Cardiac fibroblast (primary cell): Measurements from ENCODE around the gene SIRT2.

ENCODE experiments used
- DNase-seq, 2 donors: peaks; one replicate each; pipeline versions ENCODE4 v3.0.0 to v3.0.0-alpha.2; 2010; ENCODE audit warnings: low read depth in 2 of 2
- H3K4me3 ChIP-seq, 2 donors: replicated peaks in 1 of 2; 1 replicate in 1 of 2; 2 replicates in 1 of 2; pipeline ENCODE4 v1.5.1; 2011; ENCODE audit warnings: low read depth in 2 of 2, low read length in 2 of 2, mild to moderate bottlenecking in 2 of 2, moderate library complexity in 1 of 2
- TF ChIP-seq, protein P1 (sequence below): IDR thresholded peaks from one replicate; pipeline ENCODE4 v1.5.1; 2011; ENCODE audit warnings: low read depth, mild to moderate bottlenecking, low read length, inconsistent platforms

SIRT2 gene

DNA sequence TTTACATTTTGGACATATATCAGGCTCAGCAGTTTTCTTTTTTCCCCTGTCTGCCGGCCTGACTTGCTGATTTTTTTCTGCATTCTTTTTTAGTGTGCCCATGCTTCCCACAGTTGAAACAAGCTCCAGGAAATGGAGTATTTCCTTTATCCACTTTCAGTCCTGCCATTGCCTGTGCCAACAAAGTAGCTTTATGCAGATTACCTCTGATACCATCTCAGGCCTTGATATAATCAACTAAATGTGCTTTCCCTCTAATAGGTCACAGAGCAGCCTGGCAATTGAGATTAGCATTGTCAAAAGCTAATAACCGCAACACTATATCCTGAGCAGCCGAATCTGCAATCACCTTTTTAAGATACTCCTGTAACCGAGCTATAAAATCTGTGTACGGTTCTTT, 40.5 kb upstream of the SIRT2 start:
- no peak for DNase-seq
- TF ChIP-seq, protein P1, sequence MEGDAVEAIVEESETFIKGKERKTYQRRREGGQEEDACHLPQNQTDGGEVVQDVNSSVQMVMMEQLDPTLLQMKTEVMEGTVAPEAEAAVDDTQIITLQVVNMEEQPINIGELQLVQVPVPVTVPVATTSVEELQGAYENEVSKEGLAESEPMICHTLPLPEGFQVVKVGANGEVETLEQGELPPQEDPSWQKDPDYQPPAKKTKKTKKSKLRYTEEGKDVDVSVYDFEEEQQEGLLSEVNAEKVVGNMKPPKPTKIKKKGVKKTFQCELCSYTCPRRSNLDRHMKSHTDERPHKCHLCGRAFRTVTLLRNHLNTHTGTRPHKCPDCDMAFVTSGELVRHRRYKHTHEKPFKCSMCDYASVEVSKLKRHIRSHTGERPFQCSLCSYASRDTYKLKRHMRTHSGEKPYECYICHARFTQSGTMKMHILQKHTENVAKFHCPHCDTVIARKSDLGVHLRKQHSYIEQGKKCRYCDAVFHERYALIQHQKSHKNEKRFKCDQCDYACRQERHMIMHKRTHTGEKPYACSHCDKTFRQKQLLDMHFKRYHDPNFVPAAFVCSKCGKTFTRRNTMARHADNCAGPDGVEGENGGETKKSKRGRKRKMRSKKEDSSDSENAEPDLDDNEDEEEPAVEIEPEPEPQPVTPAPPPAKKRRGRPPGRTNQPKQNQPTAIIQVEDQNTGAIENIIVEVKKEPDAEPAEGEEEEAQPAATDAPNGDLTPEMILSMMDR: no peak
- H3K4me3 ChIP-seq: no peak overlapping the region

DNA sequence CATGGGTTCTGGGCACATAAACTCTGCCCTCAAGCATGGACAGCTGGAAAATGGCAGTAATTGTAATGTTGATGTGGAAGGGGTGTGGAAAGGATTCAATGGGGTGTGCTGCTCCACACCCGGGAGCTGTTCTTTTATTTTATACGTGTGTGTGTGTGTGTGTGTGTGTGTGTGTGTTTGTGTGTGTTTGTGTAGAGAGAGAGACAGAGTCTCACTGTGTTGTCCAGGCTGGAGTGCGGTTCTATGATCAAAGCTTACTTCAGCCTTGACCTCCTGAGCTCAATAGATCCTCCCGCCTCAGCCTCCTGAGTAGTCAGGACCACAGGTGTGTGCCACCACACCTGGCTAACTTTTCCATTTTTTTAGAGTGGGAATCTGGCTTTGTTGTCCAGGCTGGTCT, 34.1 kb upstream of the SIRT2 start:
- DNase-seq: no peak
- TF ChIP-seq, protein P1: no peak
- H3K4me3 ChIP-seq: no peak overlapping the region

DNA sequence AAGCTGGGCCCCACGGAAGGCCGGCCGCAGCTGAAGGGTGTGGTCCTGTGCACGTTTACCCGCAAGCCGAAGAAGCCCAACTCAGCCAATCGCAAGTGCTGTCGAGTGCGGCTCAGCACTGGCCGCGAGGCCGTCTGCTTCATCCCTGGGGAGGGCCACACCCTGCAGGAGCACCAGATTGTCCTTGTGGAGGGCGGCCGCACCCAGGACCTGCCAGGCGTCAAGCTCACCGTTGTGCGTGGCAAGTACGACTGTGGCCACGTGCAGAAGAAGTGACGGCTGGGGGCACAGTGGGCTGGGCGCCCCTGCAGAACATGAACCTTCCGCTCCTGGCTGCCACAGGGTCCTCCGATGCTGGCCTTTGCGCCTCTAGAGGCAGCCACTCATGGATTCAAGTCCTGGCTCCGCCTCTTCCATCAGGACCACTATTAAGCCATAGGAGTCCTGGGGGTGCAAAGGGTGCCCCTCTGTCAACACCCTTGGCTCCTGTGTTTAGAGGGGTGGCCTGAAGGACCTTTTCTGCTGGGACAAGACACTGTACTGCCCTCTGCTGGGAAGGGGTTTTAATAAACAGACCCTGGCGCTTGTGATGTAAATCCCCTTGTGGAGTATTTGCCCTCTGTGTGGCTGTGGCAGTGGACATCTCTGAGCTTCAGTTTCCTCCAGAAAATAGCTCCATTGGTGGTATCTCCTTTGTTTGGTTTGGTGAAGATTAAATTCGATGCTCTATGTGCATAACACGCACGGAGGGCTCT, 33.2 kb upstream of the SIRT2 start:
- peak; percentile 64 for DNase-seq
- no peak overlapping the region for H3K4me3 ChIP-seq
- TF ChIP-seq, protein P1: peak; percentile 36

DNA sequence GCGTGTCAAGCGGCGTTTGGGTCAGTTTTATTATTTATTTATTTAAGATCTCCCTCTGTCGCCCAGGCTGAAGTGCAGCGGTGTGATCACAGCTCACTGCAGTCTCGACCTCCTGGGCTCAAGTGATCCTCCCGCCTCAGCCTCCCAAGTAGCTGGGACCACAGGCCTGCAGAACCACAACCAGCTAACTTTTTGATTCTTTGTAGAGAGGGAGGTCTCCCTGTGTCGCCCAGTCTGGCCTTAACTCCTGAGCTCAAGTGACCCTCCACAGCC, 32.0 kb upstream of the SIRT2 start:
- no peak for DNase-seq
- H3K4me3 ChIP-seq: peak overlapping the region; percentile 85 to 95
- TF ChIP-seq, protein P1: no peak

DNA sequence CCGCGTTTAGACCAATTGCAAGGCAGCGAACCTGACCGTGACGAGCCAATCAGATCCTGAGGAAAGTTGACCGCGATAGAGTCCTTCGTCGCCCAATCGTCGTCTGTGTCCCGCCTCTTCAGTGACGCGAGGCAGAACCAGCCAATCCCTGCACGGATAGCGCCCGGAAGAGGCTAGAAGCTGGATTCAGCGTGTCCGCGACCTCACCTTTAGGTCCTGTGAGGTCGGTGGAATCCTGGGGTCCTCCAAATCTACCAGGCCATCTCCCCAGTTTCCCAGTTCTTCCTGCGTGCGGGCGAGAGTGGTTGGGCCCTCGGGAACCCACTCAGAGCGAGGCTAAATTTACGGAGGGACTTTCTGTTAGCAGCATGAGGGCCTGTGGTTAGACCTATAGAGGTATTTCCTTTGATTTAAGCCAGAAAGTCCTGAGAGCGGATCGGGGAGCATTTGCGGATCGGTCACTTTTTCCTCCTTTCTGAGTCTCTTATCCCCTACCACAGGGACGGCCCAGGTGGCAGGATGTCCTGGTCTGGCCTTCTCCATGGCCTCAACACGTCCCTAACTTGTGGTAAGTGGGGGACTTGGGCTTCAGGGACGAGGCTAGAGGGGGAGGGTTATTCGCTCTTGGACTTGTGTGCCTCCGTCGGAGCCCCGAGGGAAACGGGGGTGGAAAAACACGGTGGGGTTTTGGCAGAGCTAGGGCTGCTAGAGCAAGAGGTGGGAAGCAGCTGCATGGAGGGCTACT, 31.5 kb upstream of the SIRT2 start, which contains the start of gene MRPS12:
Gene MRPS12, plus strand, starts transcription at position 169 of the 745 bp plus-strand sequence. Its CDS starts 351 bp downstream, at position 520.
- H3K4me3 ChIP-seq: peak within 1 kb of the TSS; percentile 85 to 95
- DNase-seq: peak; percentile 99 to 100
- TF ChIP-seq, protein P1: no peak

DNA sequence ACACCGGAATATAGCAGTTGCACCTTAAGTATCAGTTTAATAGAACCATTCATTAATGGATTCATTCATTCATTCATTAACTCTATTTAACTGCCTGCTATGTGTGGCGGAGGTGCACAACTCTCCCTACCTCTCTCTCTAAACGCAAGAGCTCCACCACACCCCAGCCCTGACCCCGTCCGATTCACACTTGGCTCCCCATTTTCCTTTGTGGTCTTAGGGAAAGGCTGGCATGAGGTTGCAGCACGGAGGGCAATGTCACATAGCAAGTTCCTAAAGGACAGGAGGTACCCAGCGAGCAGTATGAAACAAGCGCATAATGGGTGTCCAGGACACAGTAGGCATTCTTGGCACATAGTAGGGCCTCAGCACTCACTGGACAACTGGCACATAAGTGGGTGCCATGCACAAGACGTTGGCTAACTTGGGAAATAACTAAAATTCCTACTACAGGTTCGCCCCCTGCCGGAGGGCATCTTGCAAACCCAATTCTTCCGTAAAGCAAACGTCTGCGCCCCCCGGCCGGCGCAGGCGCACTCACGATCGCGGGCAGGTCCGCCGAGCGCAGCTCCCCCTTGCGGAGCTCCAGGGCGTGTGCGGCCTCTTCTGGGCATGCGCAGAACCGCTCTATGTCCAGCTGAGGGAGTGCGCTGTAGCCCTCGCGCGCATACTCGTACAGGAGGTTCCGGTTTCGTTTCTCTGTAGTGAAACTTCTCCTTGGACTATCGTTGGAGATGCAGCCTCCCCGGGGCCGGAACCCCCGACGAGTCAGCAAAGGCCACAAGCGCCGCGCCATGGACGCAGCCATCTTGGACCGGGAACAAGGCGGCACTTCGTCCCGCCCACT, 30.7 kb upstream of the SIRT2 start, which contains the start of gene SARS2:
Gene SARS2, minus strand, starts transcription at position 835 of the 847 bp plus-strand sequence. Its CDS starts 27 bp downstream, at position 808.
- TF ChIP-seq, protein P1: peak; percentile 89

More for the DNA sequence above, 30.7 kb upstream of the SIRT2 start, which contains the start of gene SARS2:
- DNase-seq: peak; percentile 97
- peak within 1 kb of the TSS; percentile 85 to 95 for H3K4me3 ChIP-seq
